GM23338 (cell line): Measurements from ENCODE around the gene COTL1. TPM values are rescaled to one million over a fixed set of nuclear protein-coding genes. Genes with fewer than 3 reads are reported as not detected.

Experiments used
- ATAC-seq: fragments of 200-7000 bp; cut with Tn5 transposase; 3 replicates; pipeline ENCODE4 v1.9.1; 2020
- DNase-seq: peaks from one replicate; pipeline ENCODE4 v3.0.0-alpha.2; 2015; ENCODE audit warnings: low spot score
- H2AFZ ChIP-seq: fragments of 200-600 bp; sonication (generic); 2 replicates; pipeline ENCODE4 v1.8.0; 2016; ENCODE audit warnings: antibody characterized with exemption, mild to moderate bottlenecking, moderate library complexity
- H3F3A ChIP-seq: fragments of 200-600 bp; sonication (generic); replicated peaks from 2 replicates; pipeline ENCODE4 v1.8.0; 2017; ENCODE audit warnings: antibody characterized with exemption, mixed run types, low read depth
- H3K27ac ChIP-seq: fragments of 200-600 bp; sonication (generic); 2 replicates; pipeline ENCODE4 v1.6.1; 2016; ENCODE audit warnings: low read depth
- H3K27me3 ChIP-seq: fragments of 200-600 bp; sonication (generic); 2 replicates; pipeline ENCODE4 v1.8.0; 2016; ENCODE audit warnings: mild to moderate bottlenecking, mixed run types, moderate library complexity; ENCODE audit not compliant: insufficient read depth
- H3K36me3 ChIP-seq: fragments of 200-600 bp; sonication (generic); 2 replicates; pipeline ENCODE4 v1.8.0; 2016; ENCODE audit warnings: mild to moderate bottlenecking; ENCODE audit not compliant: insufficient read depth
- H3K4me1 ChIP-seq: fragments of 200-600 bp; sonication (generic); 2 replicates; pipeline ENCODE4 v1.8.0; 2016; ENCODE audit warnings: mild to moderate bottlenecking, moderate library complexity; ENCODE audit not compliant: insufficient read depth
- H3K4me2 ChIP-seq: fragments of 200-600 bp; sonication (generic); 2 replicates; pipeline ENCODE4 v1.7.1; 2017; ENCODE audit warnings: mixed run types
- H3K4me3 ChIP-seq: fragments of 200-600 bp; sonication (generic); 2 replicates; pipeline ENCODE4 v1.6.1; 2016; ENCODE audit warnings: mixed run types
- H3K79me2 ChIP-seq: fragments of 200-600 bp; sonication (generic); replicated peaks from 2 replicates; pipeline ENCODE4 v1.8.0; 2017; ENCODE audit warnings: mild to moderate bottlenecking; ENCODE audit not compliant: insufficient read depth
- H3K9me2 ChIP-seq: fragments of 200-600 bp; sonication (generic); 2 replicates; pipeline ENCODE4 v1.8.0; 2017; ENCODE audit not compliant: insufficient read depth
- H4K20me1 ChIP-seq: fragments of 200-600 bp; sonication (generic); replicated peaks from 2 replicates; pipeline ENCODE4 v1.8.0; 2017; ENCODE audit warnings: mild to moderate bottlenecking; ENCODE audit not compliant: insufficient read depth
- H3K27ac Mint-ChIP-seq: 2 replicates; pipeline ENCODE4 v1.8.0; 2020; ENCODE audit warnings: inconsistent platforms, mild to moderate bottlenecking, moderate library complexity, mixed read lengths
- H3K27me3 Mint-ChIP-seq: 3 replicates; pipeline ENCODE4 v1.8.0; 2022; ENCODE audit warnings: low read depth, mild to moderate bottlenecking, moderate library complexity, mixed read lengths, inconsistent platforms; ENCODE audit not compliant: insufficient read depth, poor library complexity
- H3K36me3 Mint-ChIP-seq: 3 replicates; pipeline ENCODE4 v1.8.0; 2021; ENCODE audit warnings: low read depth, mild to moderate bottlenecking, inconsistent platforms, moderate library complexity, mixed read lengths
- H3K4me1 Mint-ChIP-seq: 3 replicates; pipeline ENCODE4 v1.8.0; 2020; ENCODE audit warnings: mild to moderate bottlenecking, inconsistent platforms, mixed read lengths
- H3K4me3 Mint-ChIP-seq: 3 replicates; pipeline ENCODE4 v1.8.0; 2021; ENCODE audit warnings: moderate library complexity, mild to moderate bottlenecking, inconsistent platforms, mixed read lengths
- H3K9me3 Mint-ChIP-seq: 3 replicates; pipeline ENCODE4 v1.8.0; 2020; ENCODE audit warnings: moderate library complexity, mild to moderate bottlenecking, inconsistent platforms, mixed read lengths
- CREB1 ChIP-seq: fragments of 250-450 bp; sonication (Bioruptor Pico); IDR thresholded peaks from 2 replicates; pipeline ENCODE4 v1.5.0; 2020; ENCODE audit warnings: low read depth, mild to moderate bottlenecking, moderate library complexity
- polyA plus RNA-seq: library from polyadenylated mRNA; unstranded; fragments of >200 nt; fragmentation: Nextera tagmentation; extraction: Ambion mirVana; gene quantifications from 2 replicates; pipeline ENCODE4 v1.2.1, GENCODE V29; 2016
- total RNA-seq: library from RNA; depleted of rRNA; stranded (reverse); fragments of >200 nt; shearing (Covaris generic); gene quantifications from 2 replicates; pipeline ENCODE4 v1.2.3, GENCODE V29; 2014
- TF ChIP-seq, protein P1 (sequence below): IDR thresholded peaks from one replicate; pipeline ENCODE4 v1.6.1; 2018; ENCODE audit warnings: antibody characterized with exemption; ENCODE audit not compliant: unreplicated experiment
- TF ChIP-seq, protein P2 (sequence below): fragments of 250-450 bp; sonication (Bioruptor Pico); IDR thresholded peaks from 2 replicates; pipeline ENCODE4 v1.5.0; 2020; ENCODE audit warnings: mild to moderate bottlenecking, moderate library complexity

The COTL1 gene
- total and polyA plus RNA-seq, 2 experiments from 2014 or later: 117 to 166 TPM

DNA sequence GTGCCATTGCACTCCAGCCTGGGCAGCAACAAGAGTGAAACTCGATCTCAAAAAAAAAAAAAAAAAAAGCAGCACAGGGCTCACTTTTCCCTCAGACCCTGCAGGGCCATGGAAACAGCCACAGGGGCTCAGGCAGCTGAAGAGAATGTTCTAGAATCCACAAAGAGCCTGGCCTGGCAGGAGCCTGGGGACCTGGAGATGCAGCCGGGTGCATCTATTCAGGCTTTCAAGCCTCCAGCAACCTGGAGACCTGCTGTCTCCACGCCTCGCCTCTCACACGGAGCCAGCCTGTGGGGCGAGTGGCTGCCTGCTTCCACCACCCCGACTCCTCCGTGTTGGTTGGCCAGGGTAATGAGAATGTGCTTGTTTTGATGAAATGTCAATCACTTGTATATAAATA, 69.4 kb downstream of the COTL1 start (continued):
- TF ChIP-seq, protein P1, sequence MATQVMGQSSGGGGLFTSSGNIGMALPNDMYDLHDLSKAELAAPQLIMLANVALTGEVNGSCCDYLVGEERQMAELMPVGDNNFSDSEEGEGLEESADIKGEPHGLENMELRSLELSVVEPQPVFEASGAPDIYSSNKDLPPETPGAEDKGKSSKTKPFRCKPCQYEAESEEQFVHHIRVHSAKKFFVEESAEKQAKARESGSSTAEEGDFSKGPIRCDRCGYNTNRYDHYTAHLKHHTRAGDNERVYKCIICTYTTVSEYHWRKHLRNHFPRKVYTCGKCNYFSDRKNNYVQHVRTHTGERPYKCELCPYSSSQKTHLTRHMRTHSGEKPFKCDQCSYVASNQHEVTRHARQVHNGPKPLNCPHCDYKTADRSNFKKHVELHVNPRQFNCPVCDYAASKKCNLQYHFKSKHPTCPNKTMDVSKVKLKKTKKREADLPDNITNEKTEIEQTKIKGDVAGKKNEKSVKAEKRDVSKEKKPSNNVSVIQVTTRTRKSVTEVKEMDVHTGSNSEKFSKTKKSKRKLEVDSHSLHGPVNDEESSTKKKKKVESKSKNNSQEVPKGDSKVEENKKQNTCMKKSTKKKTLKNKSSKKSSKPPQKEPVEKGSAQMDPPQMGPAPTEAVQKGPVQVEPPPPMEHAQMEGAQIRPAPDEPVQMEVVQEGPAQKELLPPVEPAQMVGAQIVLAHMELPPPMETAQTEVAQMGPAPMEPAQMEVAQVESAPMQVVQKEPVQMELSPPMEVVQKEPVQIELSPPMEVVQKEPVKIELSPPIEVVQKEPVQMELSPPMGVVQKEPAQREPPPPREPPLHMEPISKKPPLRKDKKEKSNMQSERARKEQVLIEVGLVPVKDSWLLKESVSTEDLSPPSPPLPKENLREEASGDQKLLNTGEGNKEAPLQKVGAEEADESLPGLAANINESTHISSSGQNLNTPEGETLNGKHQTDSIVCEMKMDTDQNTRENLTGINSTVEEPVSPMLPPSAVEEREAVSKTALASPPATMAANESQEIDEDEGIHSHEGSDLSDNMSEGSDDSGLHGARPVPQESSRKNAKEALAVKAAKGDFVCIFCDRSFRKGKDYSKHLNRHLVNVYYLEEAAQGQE: no peak
- TF ChIP-seq, protein P2, sequence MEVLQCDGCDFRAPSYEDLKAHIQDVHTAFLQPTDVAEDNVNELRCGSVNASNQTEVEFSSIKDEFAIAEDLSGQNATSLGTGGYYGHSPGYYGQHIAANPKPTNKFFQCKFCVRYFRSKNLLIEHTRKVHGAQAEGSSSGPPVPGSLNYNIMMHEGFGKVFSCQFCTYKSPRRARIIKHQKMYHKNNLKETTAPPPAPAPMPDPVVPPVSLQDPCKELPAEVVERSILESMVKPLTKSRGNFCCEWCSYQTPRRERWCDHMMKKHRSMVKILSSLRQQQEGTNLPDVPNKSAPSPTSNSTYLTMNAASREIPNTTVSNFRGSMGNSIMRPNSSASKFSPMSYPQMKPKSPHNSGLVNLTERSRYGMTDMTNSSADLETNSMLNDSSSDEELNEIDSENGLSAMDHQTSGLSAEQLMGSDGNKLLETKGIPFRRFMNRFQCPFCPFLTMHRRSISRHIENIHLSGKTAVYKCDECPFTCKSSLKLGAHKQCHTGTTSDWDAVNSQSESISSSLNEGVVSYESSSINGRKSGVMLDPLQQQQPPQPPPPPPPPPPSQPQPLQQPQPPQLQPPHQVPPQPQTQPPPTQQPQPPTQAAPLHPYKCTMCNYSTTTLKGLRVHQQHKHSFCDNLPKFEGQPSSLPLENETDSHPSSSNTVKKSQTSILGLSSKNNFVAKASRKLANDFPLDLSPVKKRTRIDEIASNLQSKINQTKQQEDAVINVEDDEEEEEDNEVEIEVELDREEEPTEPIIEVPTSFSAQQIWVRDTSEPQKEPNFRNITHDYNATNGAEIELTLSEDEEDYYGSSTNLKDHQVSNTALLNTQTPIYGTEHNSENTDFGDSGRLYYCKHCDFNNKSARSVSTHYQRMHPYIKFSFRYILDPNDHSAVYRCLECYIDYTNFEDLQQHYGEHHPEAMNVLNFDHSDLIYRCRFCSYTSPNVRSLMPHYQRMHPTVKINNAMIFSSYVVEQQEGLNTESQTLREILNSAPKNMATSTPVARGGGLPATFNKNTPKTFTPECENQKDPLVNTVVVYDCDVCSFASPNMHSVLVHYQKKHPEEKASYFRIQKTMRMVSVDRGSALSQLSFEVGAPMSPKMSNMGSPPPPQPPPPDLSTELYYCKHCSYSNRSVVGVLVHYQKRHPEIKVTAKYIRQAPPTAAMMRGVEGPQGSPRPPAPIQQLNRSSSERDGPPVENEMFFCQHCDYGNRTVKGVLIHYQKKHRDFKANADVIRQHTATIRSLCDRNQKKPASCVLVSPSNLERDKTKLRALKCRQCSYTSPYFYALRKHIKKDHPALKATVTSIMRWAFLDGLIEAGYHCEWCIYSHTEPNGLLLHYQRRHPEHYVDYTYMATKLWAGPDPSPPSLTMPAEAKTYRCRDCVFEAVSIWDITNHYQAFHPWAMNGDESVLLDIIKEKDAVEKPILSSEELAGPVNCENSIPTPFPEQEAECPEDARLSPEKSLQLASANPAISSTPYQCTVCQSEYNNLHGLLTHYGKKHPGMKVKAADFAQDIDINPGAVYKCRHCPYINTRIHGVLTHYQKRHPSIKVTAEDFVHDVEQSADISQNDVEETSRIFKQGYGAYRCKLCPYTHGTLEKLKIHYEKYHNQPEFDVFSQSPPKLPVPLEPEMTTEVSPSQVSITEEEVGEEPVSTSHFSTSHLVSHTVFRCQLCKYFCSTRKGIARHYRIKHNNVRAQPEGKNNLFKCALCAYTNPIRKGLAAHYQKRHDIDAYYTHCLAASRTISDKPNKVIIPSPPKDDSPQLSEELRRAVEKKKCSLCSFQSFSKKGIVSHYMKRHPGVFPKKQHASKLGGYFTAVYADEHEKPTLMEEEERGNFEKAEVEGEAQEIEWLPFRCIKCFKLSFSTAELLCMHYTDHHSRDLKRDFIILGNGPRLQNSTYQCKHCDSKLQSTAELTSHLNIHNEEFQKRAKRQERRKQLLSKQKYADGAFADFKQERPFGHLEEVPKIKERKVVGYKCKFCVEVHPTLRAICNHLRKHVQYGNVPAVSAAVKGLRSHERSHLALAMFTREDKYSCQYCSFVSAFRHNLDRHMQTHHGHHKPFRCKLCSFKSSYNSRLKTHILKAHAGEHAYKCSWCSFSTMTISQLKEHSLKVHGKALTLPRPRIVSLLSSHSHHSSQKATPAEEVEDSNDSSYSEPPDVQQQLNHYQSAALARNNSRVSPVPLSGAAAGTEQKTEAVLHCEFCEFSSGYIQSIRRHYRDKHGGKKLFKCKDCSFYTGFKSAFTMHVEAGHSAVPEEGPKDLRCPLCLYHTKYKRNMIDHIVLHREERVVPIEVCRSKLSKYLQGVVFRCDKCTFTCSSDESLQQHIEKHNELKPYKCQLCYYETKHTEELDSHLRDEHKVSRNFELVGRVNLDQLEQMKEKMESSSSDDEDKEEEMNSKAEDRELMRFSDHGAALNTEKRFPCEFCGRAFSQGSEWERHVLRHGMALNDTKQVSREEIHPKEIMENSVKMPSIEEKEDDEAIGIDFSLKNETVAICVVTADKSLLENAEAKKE (CRISPR knock-in tag): no peak

DNA sequence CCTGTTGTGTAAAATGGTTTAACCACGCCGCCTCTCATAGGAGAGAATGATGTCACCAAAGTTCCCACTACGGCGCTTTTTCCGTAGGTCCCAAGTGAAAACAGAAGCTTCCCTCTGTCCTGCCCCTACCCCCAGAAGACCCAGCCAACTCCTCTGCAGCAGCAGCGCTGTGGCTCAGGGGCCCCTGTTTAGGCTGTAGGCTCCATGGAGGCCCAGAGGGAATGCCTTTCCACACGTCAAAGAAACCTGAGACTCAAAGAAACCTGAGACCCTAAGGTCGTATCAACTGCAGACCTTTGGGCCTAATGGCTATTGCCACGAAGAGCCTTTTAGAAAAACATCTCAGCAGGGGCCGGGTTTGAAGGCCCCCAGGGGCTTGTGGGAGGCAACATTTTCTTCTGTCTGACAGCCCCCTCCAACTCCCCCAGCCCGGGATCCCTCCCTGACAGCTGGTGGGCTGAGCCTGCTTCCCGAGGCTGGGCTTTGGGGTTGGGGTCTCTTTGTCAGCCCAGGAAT, 70.3 kb downstream of the COTL1 start:
- TF ChIP-seq CREB1 (CRISPR knock-in tag): no peak

More for the DNA sequence above, 70.3 kb downstream of the COTL1 start:
- no peak overlapping the region for H3K4me3 ChIP-seq
- Mint-ChIP-seq H3K4me3 (no peak overlapping the region), H3K9me3 (no peaks in the 10 kb centered on the region), H3K27me3 (peaks cover 19% of the 10 kb centered on the region), H3K4me1 (peaks cover 30% of the 10 kb centered on the region), H3K36me3 (no peaks in the 10 kb centered on the region), H3K27ac (no peak overlapping the region)
- no peaks in the 10 kb centered on the region; the same call in 1 of the 2 replicates for H4K20me1 ChIP-seq
- H3K4me2 ChIP-seq: peak overlapping the region; percentile 58; the same call in 1 of the 2 replicates
- H3K9me2 ChIP-seq: no peaks in the 10 kb centered on the region
- peaks cover 9% of the 10 kb centered on the region; the same call in 1 of the 2 replicates for H3K4me1 ChIP-seq
- peak; percentile 50 for ATAC-seq
- H3K27me3 ChIP-seq: no peaks in the 10 kb centered on the region
- no peaks in the 10 kb centered on the region for H3K79me2 ChIP-seq
- 0 out of 2 replicates have a peak, but pooled peaks cover 2% of the 10 kb centered on the region for H3F3A ChIP-seq
- H3K27ac ChIP-seq: no peak overlapping the region
- H2AFZ ChIP-seq: peak overlapping the region; percentile 90
- DNase-seq: no peak
- no peaks in the 10 kb centered on the region for H3K36me3 ChIP-seq
